ENCODE results near the gene DAZAP1. TPM values are rescaled to one million over a fixed set of nuclear protein-coding genes. Genes with fewer than 3 reads are reported as not detected.

DAZAP1 gene
- total RNA-seq, 4 donors from 2014 or later, result 34.4 to 77.3 (median 67.7) TPM

DNA sequence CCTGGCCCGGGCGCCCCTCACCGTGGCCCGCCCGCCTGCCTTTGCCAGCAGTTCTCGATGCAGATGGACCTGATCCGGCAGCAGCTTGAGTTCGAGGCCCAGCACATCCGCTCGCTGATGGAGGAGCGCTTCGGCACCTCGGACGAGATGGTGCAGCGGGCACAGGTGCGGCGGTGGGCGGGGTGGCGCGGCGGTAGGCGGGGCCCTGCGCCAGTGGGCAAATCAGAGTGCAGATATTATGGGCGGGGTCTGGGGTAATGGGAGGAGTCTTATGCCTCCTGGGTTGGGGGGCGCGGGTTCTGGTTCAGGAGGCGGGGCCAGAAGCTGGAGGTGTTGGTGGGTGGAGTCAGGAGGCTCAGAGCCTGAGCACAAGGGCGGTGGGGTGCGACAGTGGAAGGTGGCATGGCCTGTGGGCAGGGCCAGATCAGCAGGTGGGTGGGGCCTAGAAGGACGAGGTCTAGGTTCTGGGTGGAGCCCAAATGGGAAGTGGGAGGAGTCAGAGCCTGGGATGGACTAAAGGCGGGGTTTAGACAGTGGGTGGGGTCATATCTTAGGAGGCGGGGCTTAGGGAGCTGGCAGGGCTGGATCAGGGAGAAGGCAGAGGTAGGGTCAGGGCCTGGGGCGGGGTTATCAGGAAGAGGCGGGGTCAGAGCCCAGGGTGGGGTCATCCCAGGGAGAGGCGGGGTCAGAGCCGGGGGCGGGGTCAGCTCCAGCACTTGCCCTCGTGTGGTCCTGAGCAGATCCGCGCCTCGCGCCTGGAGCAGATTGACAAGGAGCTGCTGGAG is 48.1 kb downstream of the DAZAP1 start:
- Histone ChIP-seq H3K27me3 (peaks cover 19% of the 10 kb centered on the region), H3K36me3 (no peaks in the 10 kb centered on the region)

DNA sequence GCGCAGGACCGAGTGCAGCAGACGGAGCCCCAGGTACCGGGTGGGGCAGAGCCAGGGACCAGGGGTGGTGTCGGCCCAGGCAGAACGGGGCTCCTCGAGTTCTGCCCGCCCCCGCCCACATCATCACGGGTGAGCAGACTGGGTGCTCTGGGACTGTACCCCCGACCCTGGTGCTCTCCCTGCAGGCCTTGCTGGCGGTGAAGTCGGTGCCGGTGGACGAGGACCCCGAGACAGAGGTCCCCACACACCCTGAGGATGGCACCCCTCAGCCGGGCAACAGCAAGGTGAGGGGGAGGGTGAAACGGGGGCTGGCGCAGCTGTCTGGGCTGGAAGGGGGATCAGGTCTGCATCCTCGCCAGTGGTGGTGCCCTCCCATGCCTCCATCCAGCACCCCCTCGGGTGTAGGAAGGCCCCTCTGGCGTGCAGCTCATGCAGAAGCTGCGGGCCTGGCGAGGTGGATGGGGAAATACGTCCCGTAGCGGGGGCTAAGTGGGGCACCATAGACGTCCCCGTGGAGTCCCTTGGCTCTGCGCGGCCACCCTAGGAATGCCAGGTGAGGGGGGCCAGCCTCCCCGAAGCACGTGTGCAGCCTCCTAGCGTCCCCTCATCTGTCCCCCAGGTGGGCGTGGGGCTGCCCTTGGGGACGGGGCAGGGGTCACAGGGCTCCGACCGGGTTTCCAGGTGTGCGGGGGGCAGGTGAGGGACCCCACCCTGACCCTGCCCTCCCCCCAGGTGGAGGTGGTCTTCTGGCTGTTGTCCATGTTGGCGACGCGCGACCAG is 48.9 kb downstream of the DAZAP1 start:
- H3K36me3 ChIP-seq, result no peaks in the 10 kb centered on the region
- H3K9me3 ChIP-seq, result no peaks in the 10 kb centered on the region
- no peak overlapping the region for H3K4me3 ChIP-seq (replicated peaks in 1 of 3)
- H3K27ac ChIP-seq, result no peak overlapping the region
- intact Hi-C loops (cut with DNase I), result no loop called here
- TF ChIP-seq POLR2A (IDR thresholded peaks at IDR 0.05), result no peak
- TF ChIP-seq, protein P1, sequence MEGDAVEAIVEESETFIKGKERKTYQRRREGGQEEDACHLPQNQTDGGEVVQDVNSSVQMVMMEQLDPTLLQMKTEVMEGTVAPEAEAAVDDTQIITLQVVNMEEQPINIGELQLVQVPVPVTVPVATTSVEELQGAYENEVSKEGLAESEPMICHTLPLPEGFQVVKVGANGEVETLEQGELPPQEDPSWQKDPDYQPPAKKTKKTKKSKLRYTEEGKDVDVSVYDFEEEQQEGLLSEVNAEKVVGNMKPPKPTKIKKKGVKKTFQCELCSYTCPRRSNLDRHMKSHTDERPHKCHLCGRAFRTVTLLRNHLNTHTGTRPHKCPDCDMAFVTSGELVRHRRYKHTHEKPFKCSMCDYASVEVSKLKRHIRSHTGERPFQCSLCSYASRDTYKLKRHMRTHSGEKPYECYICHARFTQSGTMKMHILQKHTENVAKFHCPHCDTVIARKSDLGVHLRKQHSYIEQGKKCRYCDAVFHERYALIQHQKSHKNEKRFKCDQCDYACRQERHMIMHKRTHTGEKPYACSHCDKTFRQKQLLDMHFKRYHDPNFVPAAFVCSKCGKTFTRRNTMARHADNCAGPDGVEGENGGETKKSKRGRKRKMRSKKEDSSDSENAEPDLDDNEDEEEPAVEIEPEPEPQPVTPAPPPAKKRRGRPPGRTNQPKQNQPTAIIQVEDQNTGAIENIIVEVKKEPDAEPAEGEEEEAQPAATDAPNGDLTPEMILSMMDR (IDR thresholded peaks at IDR 0.05), result no peak
- H3K27me3 ChIP-seq, result peaks cover 16% of the 10 kb centered on the region
- H3K4me1 ChIP-seq, result peaks cover 5 to 18% of the 10 kb centered on the region in 2 donors
- no peak for DNase-seq
- WGBS, 2 donors, result 44 to 53% methylated on average over 18 to 27 of the region's 43 CpGs

More for the DNA sequence above, 48.1 kb downstream of the DAZAP1 start:
- H3K9me3 ChIP-seq, result no peaks in the 10 kb centered on the region
- no peak for DNase-seq
- no peak for TF ChIP-seq POLR2A (IDR thresholded peaks at IDR 0.05)
- TF ChIP-seq, protein P1 (IDR thresholded peaks at IDR 0.05), result no peak
- intact Hi-C loops (cut with DNase I), result no loop called here
- 5 to 10% methylated on average over 28 to 32 of the region's 42 CpGs for WGBS, 2 donors
- no peak overlapping the region for H3K4me3 ChIP-seq (replicated peaks in 1 of 3)
- no peak overlapping the region for H3K27ac ChIP-seq
- peaks cover 5 to 18% of the 10 kb centered on the region in 2 donors for H3K4me1 ChIP-seq

DNA sequence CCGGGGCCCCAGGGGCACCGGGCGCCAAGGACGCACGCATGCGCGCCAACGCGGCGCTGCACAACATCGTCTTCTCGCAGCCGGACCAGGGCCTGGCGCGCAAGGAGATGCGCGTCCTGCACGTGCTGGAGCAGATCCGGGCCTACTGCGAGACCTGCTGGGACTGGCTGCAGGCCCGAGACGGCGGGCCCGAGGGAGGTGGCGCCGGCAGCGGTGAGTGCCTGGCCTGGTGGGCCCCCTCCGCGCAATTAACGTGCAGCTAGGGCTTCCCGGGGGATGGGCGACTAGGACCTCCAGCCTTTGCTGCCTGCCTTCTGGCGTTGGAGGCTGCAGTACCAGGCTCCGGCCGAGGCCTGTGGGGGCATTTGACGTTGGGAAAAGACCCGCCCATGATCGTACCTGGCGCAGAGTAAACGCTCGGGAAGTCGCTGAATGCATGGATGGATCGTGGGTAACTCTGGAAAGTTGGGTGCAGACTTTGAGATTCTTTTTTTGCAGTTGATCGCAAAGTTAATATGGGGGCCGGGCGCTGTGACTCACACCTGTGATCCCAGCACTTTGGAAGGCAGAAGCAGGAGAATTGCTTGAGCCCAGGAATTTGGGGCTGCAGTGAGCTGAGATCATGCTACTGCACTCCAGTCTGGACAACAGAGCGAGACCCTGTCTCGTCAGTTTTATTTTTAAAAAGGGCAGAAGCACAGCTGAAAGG is 49.8 kb downstream of the DAZAP1 start:
- Histone ChIP-seq H3K36me3 (no peaks in the 10 kb centered on the region), H3K9me3 (no peaks in the 10 kb centered on the region), H3K27ac (no peak overlapping the region), H3K4me3 (replicated peaks in 1 of 3) (no peak overlapping the region), H3K4me1 (peaks cover 5 to 18% of the 10 kb centered on the region in 2 donors), H3K27me3 (peaks cover 8% of the 10 kb centered on the region)
- WGBS, 2 donors, result 21 to 22% methylated on average over 14 to 20 of the region's 48 CpGs
- no peak for TF ChIP-seq POLR2A (IDR thresholded peaks at IDR 0.05)
- TF ChIP-seq, protein P1 (IDR thresholded peaks at IDR 0.05), result no peak
- no peak for DNase-seq
- intact Hi-C loops (cut with DNase I), result no loop called here

DNA sequence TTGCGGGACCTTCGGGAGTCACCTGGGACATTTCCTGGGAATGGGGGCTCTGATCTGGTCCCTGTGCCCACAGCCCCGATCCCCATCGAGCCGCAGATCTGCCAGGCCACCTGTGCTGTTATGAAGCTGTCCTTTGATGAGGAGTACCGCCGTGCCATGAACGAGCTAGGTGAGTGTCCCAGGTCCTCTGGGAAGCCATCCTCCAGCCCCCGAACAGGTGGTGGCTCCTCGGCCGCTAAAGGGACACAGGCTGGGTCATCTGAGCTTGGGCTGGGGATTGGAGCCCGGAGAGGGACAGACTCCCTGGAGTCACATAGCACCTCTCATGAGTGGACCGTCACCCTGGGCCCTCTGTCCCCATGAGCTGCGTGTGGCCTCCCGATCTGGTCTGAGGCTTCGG is 50.5 kb downstream of the DAZAP1 start:
- H3K9me3 ChIP-seq, result no peaks in the 10 kb centered on the region
- no peaks in the 10 kb centered on the region for H3K36me3 ChIP-seq
- WGBS, 2 donors, result 77 to 80% methylated on average over 6 to 10 of the region's 16 CpGs
- peaks cover 5 to 18% of the 10 kb centered on the region in 2 donors for H3K4me1 ChIP-seq
- no peak overlapping the region for H3K27ac ChIP-seq
- peaks cover 8% of the 10 kb centered on the region for H3K27me3 ChIP-seq
- intact Hi-C loops (cut with DNase I), result no loop called here
- TF ChIP-seq, protein P1 (IDR thresholded peaks at IDR 0.05), result no peak
- no peak for TF ChIP-seq POLR2A (IDR thresholded peaks at IDR 0.05)
- H3K4me3 ChIP-seq (replicated peaks in 1 of 3), result no peak overlapping the region
- no peak for DNase-seq
